ENCODE measurements around the gene MANBA.

DNA sequence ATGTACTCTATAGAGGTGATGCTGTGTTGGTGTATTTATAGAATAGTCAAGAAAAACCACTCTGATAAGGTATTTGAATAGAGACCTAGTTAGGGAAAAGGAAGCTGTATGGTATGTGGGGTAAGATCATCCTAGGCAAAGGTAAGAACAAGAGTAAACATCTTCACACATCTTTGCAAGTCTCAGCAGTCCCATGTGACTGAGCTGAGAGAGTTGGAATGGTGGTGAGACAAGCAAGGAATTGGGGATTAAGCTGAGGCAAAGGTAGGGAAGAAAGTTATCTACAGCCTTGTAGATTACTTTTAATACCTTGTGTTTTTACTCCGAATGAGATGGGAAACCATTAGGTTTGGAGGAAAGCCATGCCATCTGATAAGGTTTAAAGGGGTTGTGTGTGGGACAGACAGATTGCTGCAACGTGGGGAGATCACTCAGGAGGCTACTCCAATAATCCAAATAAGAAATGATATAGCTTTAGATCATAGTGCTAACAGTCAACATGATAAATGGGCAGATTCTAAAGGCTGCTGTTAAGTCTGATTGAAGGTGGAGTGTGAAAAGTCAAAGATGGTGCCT lies 31.7 kb upstream of the MANBA start:
- TF ChIP-seq, protein P1, sequence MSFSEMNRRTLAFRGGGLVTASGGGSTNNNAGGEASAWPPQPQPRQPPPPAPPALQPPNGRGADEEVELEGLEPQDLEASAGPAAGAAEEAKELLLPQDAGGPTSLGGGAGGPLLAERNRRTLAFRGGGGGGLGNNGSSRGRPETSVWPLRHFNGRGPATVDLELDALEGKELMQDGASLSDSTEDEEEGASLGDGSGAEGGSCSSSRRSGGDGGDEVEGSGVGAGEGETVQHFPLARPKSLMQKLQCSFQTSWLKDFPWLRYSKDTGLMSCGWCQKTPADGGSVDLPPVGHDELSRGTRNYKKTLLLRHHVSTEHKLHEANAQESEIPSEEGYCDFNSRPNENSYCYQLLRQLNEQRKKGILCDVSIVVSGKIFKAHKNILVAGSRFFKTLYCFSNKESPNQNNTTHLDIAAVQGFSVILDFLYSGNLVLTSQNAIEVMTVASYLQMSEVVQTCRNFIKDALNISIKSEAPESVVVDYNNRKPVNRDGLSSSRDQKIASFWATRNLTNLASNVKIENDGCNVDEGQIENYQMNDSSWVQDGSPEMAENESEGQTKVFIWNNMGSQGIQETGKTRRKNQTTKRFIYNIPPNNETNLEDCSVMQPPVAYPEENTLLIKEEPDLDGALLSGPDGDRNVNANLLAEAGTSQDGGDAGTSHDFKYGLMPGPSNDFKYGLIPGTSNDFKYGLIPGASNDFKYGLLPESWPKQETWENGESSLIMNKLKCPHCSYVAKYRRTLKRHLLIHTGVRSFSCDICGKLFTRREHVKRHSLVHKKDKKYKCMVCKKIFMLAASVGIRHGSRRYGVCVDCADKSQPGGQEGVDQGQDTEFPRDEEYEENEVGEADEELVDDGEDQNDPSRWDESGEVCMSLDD (tag by site-specific recombination; IDR thresholded peaks at IDR 0.05), result no peak
- TF ChIP-seq, protein P2, sequence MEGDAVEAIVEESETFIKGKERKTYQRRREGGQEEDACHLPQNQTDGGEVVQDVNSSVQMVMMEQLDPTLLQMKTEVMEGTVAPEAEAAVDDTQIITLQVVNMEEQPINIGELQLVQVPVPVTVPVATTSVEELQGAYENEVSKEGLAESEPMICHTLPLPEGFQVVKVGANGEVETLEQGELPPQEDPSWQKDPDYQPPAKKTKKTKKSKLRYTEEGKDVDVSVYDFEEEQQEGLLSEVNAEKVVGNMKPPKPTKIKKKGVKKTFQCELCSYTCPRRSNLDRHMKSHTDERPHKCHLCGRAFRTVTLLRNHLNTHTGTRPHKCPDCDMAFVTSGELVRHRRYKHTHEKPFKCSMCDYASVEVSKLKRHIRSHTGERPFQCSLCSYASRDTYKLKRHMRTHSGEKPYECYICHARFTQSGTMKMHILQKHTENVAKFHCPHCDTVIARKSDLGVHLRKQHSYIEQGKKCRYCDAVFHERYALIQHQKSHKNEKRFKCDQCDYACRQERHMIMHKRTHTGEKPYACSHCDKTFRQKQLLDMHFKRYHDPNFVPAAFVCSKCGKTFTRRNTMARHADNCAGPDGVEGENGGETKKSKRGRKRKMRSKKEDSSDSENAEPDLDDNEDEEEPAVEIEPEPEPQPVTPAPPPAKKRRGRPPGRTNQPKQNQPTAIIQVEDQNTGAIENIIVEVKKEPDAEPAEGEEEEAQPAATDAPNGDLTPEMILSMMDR (tag by site-specific recombination; IDR thresholded peaks at IDR 0.05), result no peak
- no peak for TF ChIP-seq ZNF366 (tag by site-specific recombination; conservative IDR thresholded peaks at IDR 0.05)
- no peak for TF ChIP-seq ZNF2 (tag by site-specific recombination; IDR thresholded peaks at IDR 0.05)
- TF ChIP-seq ZNF423 (tag by site-specific recombination; IDR thresholded peaks at IDR 0.05), result no peak
- TF ChIP-seq RBAK (tag by site-specific recombination; IDR thresholded peaks at IDR 0.05), result no peak
- TF ChIP-seq, protein P3, sequence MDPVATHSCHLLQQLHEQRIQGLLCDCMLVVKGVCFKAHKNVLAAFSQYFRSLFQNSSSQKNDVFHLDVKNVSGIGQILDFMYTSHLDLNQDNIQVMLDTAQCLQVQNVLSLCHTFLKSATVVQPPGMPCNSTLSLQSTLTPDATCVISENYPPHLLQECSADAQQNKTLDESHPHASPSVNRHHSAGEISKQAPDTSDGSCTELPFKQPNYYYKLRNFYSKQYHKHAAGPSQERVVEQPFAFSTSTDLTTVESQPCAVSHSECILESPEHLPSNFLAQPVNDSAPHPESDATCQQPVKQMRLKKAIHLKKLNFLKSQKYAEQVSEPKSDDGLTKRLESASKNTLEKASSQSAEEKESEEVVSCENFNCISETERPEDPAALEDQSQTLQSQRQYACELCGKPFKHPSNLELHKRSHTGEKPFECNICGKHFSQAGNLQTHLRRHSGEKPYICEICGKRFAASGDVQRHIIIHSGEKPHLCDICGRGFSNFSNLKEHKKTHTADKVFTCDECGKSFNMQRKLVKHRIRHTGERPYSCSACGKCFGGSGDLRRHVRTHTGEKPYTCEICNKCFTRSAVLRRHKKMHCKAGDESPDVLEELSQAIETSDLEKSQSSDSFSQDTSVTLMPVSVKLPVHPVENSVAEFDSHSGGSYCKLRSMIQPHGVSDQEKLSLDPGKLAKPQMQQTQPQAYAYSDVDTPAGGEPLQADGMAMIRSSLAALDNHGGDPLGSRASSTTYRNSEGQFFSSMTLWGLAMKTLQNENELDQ (tag by site-specific recombination; IDR thresholded peaks at IDR 0.05; ENCODE audit: low read depth), result no peak
- no peak for TF ChIP-seq ZSCAN30 (tag by site-specific recombination; IDR thresholded peaks at IDR 0.05)
- no peak for TF ChIP-seq ZNF623 (tag by site-specific recombination; IDR thresholded peaks at IDR 0.05)
